CD14-positive monocyte (primary cell): ENCODE measurements around the gene CCNB1. TPM values are rescaled to one million over a fixed set of nuclear protein-coding genes. Genes with fewer than 3 reads are reported as not detected.
A peak's percentile ranks its signal among the peaks of the same experiment; 100 is the strongest.

ENCODE experiments used
- DNase-seq, 3 donors: peaks; one replicate each; pipeline ENCODE4 v3.0.0-alpha.2; 2011 to 2022
- H2AFZ ChIP-seq: 2 replicates; pipeline ENCODE4 v1.6.0; 2012; ENCODE audit warnings: mild to moderate bottlenecking, low read depth, low read length, inconsistent platforms; ENCODE audit not compliant: insufficient read depth, poor library complexity, severe bottlenecking
- H3K27ac ChIP-seq, 2 donors: 1 replicate in 1 of 2; 2 replicates in 1 of 2; pipeline ENCODE4 v1.5.1; 2012 to 2013; ENCODE audit warnings: low read length in 2 of 2, control low read depth in 1 of 2, inconsistent platforms in 1 of 2, low read depth in 1 of 2, mild to moderate bottlenecking in 1 of 2
- H3K27me3 ChIP-seq, 2 donors: one replicate each; pipeline versions ENCODE4 v1.6.0 to v1.6.1; 2011 to 2013; ENCODE audit warnings: low read length in 2 of 2; ENCODE audit not compliant: control insufficient read depth in 2 of 2, insufficient read depth in 2 of 2
- H3K36me3 ChIP-seq, 2 donors: replicated peaks in 1 of 2; 1 replicate in 1 of 2; 2 replicates in 1 of 2; pipeline versions ENCODE4 v1.5.1 to v1.6.1; 2012 to 2013; ENCODE audit warnings: low read length in 2 of 2, control low read depth in 1 of 2, inconsistent platforms in 1 of 2, mild to moderate bottlenecking in 1 of 2; ENCODE audit not compliant: insufficient read depth in 2 of 2, control insufficient read depth in 1 of 2
- H3K4me1 ChIP-seq, 2 donors: 1 replicate in 1 of 2; 2 replicates in 1 of 2; pipeline versions ENCODE4 v1.5.1 to v1.6.1; 2012 to 2013; ENCODE audit warnings: low read length in 2 of 2, control low read depth in 1 of 2, inconsistent platforms in 1 of 2, mild to moderate bottlenecking in 1 of 2, moderate library complexity in 1 of 2; ENCODE audit not compliant: insufficient read depth in 2 of 2, control insufficient read depth in 1 of 2
- H3K4me2 ChIP-seq: replicated peaks from 2 replicates; pipeline ENCODE3; 2012; ENCODE audit warnings: low read length, moderate library complexity, mild to moderate bottlenecking; ENCODE audit not compliant: poor library complexity, severe bottlenecking; ENCODE audit errors: extremely low read depth
- H3K4me3 ChIP-seq, 3 experiments: fragments of 200-600 bp in 1 of 3; sonication (generic) in 1 of 3; replicated peaks in 1 of 3; 1 replicate in 2 of 3; 2 replicates in 1 of 3; pipeline ENCODE4 v1.5.1; 2011 to 2013; ENCODE audit warnings: low read length in 3 of 3, mild to moderate bottlenecking in 3 of 3, control low read depth in 2 of 3, low read depth in 2 of 3, inconsistent platforms in 1 of 3, moderate library complexity in 1 of 3
- H3K79me2 ChIP-seq: 2 replicates; pipeline ENCODE4 v1.6.0; 2012; ENCODE audit warnings: mild to moderate bottlenecking, control low read depth, inconsistent platforms, low read length, moderate library complexity; ENCODE audit not compliant: insufficient read depth
- H3K9ac ChIP-seq: 2 replicates; pipeline ENCODE4 v1.6.0; 2017; ENCODE audit warnings: low read length, mild to moderate bottlenecking; ENCODE audit not compliant: insufficient read depth, poor library complexity, severe bottlenecking
- H3K9me3 ChIP-seq, 2 donors: replicated peaks in 1 of 2; 1 replicate in 1 of 2; 2 replicates in 1 of 2; pipeline versions ENCODE4 v1.5.1 to v1.6.1; 2012 to 2013; ENCODE audit warnings: low read length in 2 of 2, control low read depth in 1 of 2; ENCODE audit not compliant: control insufficient read depth in 1 of 2, insufficient read depth in 1 of 2
- H4K20me1 ChIP-seq: 2 replicates; pipeline ENCODE4 v1.6.0; 2012; ENCODE audit warnings: mild to moderate bottlenecking, low read length, control low read depth, moderate library complexity; ENCODE audit not compliant: insufficient read depth
- H3K27ac Mint-ChIP-seq, 7 donors: one replicate each; pipeline ENCODE4 v1.8.0; 2020; ENCODE audit warnings: mild to moderate bottlenecking in 7 of 7, mixed read lengths in 7 of 7, moderate library complexity in 6 of 7, inconsistent platforms in 2 of 7
- H3K27me3 Mint-ChIP-seq, 3 donors: one replicate each; pipeline ENCODE4 v1.8.0; 2021 to 2022; ENCODE audit warnings: low read depth in 3 of 3, mild to moderate bottlenecking in 3 of 3, mixed read lengths in 3 of 3, moderate library complexity in 3 of 3, inconsistent platforms in 1 of 3
- H3K36me3 Mint-ChIP-seq, 2 donors: one replicate each; pipeline ENCODE4 v1.8.0; 2020; ENCODE audit warnings: mixed read lengths in 2 of 2, inconsistent platforms in 1 of 2, mild to moderate bottlenecking in 1 of 2
- H3K4me1 Mint-ChIP-seq: one replicate; pipeline ENCODE4 v1.8.0; 2020; ENCODE audit warnings: mild to moderate bottlenecking, mixed read lengths
- H3K4me3 Mint-ChIP-seq, 2 donors: one replicate each; pipeline ENCODE4 v1.8.0; 2020; ENCODE audit warnings: mild to moderate bottlenecking in 2 of 2, mixed read lengths in 2 of 2, moderate library complexity in 1 of 2
- H3K9me3 Mint-ChIP-seq, 7 donors: one replicate each; pipeline ENCODE4 v1.8.0; 2020 to 2022; ENCODE audit warnings: mixed read lengths in 7 of 7, mild to moderate bottlenecking in 6 of 7, moderate library complexity in 6 of 7, inconsistent platforms in 2 of 7
- CTCF ChIP-seq: fragments of 200-600 bp; IDR thresholded peaks from one replicate; pipeline ENCODE4 v1.8.0; 2022; ENCODE audit warnings: antibody characterized with exemption, mild to moderate bottlenecking
- WGBS: methylation state at CpG from one replicate; pipeline ENCODE4 v1.1.5; 2013; ENCODE audit warnings: missing lambda C conversion rate; ENCODE audit not compliant: insufficient coverage; 5-methylcytosine and 5-hydroxymethylcytosine counted together
- intact Hi-C, 2 donors: fragments of 100-400 bp; cut with micrococcal nuclease; formaldehyde crosslinking; loops; one replicate each; pipeline versions ENCODE4 v1.15.0 to v1.15.1; 2023
- polyA plus RNA-seq, 3 donors: library from polyadenylated mRNA; depleted of rRNA in 1 of 3; unstranded in 2 of 3; stranded (reverse) in 1 of 3; fragments of 300-500 nt in 2 of 3; fragments of >200 nt in 1 of 3; fragmentation: Illumina TruSeq in 2 of 3; gene quantifications; 1 replicate in 2 of 3; 2 replicates in 1 of 3; pipeline ENCODE4 v1.2.3, GENCODE V29; 2012 to 2021
- small RNA-seq: library from RNA; depleted of rRNA; stranded (forward); fragments of <200 nt; gene quantifications from one replicate; pipeline ENCODE3, GENCODE V24; 2012; ENCODE audit warnings: low read depth; ENCODE audit not compliant: insufficient read length

Gene CCNB1
- polyA plus RNA-seq, 3 donors = 0.64 to 2.6 (median 1.6) TPM

GRCh38 chr5:69224520-69224919, 57.6 kb downstream of the CCNB1 start:
- H3K27ac Mint-ChIP-seq = peak overlapping the region in 1 of 7 donors; percentile 43
- no peak for DNase-seq
- H3K4me3 ChIP-seq = no peak overlapping the region
- H3K27me3 Mint-ChIP-seq = peaks cover 0 to 2% (median 0%) of the 10 kb centered on the region in 3 donors
- intact Hi-C loops = no loop called here
- 99% methylated on average over 8 of the region's 8 CpGs for WGBS
- no peaks in the 10 kb centered on the region for H3K4me1 ChIP-seq
- H3K4me3 Mint-ChIP-seq = no peak overlapping the region
- no peak overlapping the region for H3K4me2 ChIP-seq
- no peaks in the 10 kb centered on the region for H3K9me3 ChIP-seq
- no peak for TF ChIP-seq CTCF
- no peak overlapping the region for H3K9ac ChIP-seq
- peaks cover 29 to 38% of the 10 kb centered on the region in 2 donors for H3K36me3 ChIP-seq
- peaks cover 25 to 62% of the 10 kb centered on the region in 2 donors for H3K36me3 Mint-ChIP-seq
- no peak overlapping the region for H3K27ac ChIP-seq
- H3K79me2 ChIP-seq = peaks cover 42% of the 10 kb centered on the region
- peaks cover 11% of the 10 kb centered on the region for H4K20me1 ChIP-seq
- H3K9me3 Mint-ChIP-seq = peaks cover 0 to 1% (median 0%) of the 10 kb centered on the region in 7 donors
- H3K27me3 ChIP-seq = no peaks in the 10 kb centered on the region
- no peak overlapping the region for H2AFZ ChIP-seq
- H3K4me1 Mint-ChIP-seq = no peaks in the 10 kb centered on the region

GRCh38 chr5:69225860-69226259, 58.9 kb downstream of the CCNB1 start:
- Histone ChIP-seq H3K27ac (no peak overlapping the region), H3K79me2 (peaks cover 33% of the 10 kb centered on the region), H3K4me3 (no peak overlapping the region), H3K27me3 (no peaks in the 10 kb centered on the region), H4K20me1 (peaks cover 11% of the 10 kb centered on the region), H3K9me3 (no peaks in the 10 kb centered on the region), H2AFZ (no peak overlapping the region), H3K9ac (no peak overlapping the region), H3K4me2 (no peak overlapping the region), H3K36me3 (peaks cover 36 to 47% of the 10 kb centered on the region in 2 donors), H3K4me1 (no peaks in the 10 kb centered on the region)
- Mint-ChIP-seq H3K36me3 (peaks cover 30 to 63% of the 10 kb centered on the region in 2 donors), H3K27ac (peak overlapping the region in 1 of 7 donors; percentile 71), H3K9me3 (no peaks in the 10 kb centered on the region), H3K4me3 (no peak overlapping the region), H3K27me3 (peaks cover 0 to 2% (median 0%) of the 10 kb centered on the region in 3 donors), H3K4me1 (no peaks in the 10 kb centered on the region)
- no peak for DNase-seq
- intact Hi-C loops = no loop called here
- WGBS = 100% methylated on average over 3 of the region's 4 CpGs
- TF ChIP-seq CTCF = no peak

Small RNA genes lying within 50 kb of the gene (small RNA-seq; reads per million reads assigned to genes)
- gene SNORA50D = not detected

Other genes starting within 250 kb of the CCNB1 start
- 10 to 100 TPM; 12.6 to 28.2 (median 27.0) TPM for gene SLC30A5, start 73.1 kb upstream of the CCNB1 start, polyA plus RNA-seq
- under 1 TPM; 0.57 to 0.73 (median 0.61) TPM for gene CENPH, start 22.4 kb downstream of the CCNB1 start, polyA plus RNA-seq
- 10 to 100 TPM; 12.4 to 20.4 (median 14.4) TPM for gene CDK7, start 67.7 kb downstream of the CCNB1 start, polyA plus RNA-seq
- 1 to 10 TPM in 2 of 3 donors, under 1 TPM in 1; 0.98 to 2.6 (median 1.6) TPM for gene CCDC125, start 165.7 kb downstream of the CCNB1 start, polyA plus RNA-seq
- 10 to 100 TPM in 2 of 3 donors, 1 to 10 TPM in 1; 7.6 to 50.3 (median 30.6) TPM for gene AK6, start 202.4 kb downstream of the CCNB1 start, polyA plus RNA-seq
- 100 to 1,000 TPM in 2 of 3 donors, 10 to 100 TPM in 1; 50.2 to 156 (median 143) TPM for gene TAF9, start 202.4 kb downstream of the CCNB1 start, polyA plus RNA-seq
- gene RAD17, start 202.7 kb downstream of the CCNB1 start, polyA plus RNA-seq = 10 to 100 TPM in 1 of 3 donors, 1 to 10 TPM in 2; 9.1 to 11.6 (median 9.6) TPM
- under 1 TPM in 1 of 3 donors, not detected in 2; 0.15 TPM for gene MARVELD2, start 248.0 kb downstream of the CCNB1 start, polyA plus RNA-seq